ENCODE measurements around the gene CAPN8. TPM values are rescaled to one million over a fixed set of nuclear protein-coding genes. Genes with fewer than 3 reads are reported as not detected.

The CAPN8 gene
- total RNA-seq, 6 experiments from 2014 or later = 0.35 to 1.1 TPM; not detected in 4

GRCh38 chr1:223545343-223545742 is 120.2 kb downstream of the CAPN8 start:
- intact Hi-C loops (cut with DNase I) = no loop called here
- Histone ChIP-seq H3K27me3 (no peaks in the 10 kb centered on the region), H3K9me3 (no peaks in the 10 kb centered on the region), H3K4me1 (no peaks in the 10 kb centered on the region), H3K4me3 (no peak overlapping the region), H3K27ac (no peak overlapping the region), H3K36me3 (no peaks in the 10 kb centered on the region)
- ATAC-seq (no peak), DNase-seq (no peak)
- TF ChIP-seq, protein P1, sequence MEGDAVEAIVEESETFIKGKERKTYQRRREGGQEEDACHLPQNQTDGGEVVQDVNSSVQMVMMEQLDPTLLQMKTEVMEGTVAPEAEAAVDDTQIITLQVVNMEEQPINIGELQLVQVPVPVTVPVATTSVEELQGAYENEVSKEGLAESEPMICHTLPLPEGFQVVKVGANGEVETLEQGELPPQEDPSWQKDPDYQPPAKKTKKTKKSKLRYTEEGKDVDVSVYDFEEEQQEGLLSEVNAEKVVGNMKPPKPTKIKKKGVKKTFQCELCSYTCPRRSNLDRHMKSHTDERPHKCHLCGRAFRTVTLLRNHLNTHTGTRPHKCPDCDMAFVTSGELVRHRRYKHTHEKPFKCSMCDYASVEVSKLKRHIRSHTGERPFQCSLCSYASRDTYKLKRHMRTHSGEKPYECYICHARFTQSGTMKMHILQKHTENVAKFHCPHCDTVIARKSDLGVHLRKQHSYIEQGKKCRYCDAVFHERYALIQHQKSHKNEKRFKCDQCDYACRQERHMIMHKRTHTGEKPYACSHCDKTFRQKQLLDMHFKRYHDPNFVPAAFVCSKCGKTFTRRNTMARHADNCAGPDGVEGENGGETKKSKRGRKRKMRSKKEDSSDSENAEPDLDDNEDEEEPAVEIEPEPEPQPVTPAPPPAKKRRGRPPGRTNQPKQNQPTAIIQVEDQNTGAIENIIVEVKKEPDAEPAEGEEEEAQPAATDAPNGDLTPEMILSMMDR (IDR thresholded peaks at IDR 0.05) = no peak
- 57% methylated on average over 4 of the region's 4 CpGs for WGBS (ENCODE audit: insufficient coverage, low coverage, low lambda C conversion rate, missing lambda C conversion rate)

GRCh38 chr1:223543560-223543959 is 121.9 kb downstream of the CAPN8 start:
- Histone ChIP-seq H3K27ac (no peak overlapping the region), H3K4me3 (no peak overlapping the region), H3K9me3 (no peaks in the 10 kb centered on the region), H3K36me3 (no peaks in the 10 kb centered on the region), H3K27me3 (no peaks in the 10 kb centered on the region), H3K4me1 (no peaks in the 10 kb centered on the region)
- 46% methylated on average over 3 of the region's 4 CpGs for WGBS (ENCODE audit: insufficient coverage, low coverage, low lambda C conversion rate, missing lambda C conversion rate)
- DNase-seq = no peak
- ATAC-seq = no peak
- intact Hi-C loops (cut with DNase I) = no loop called here
- TF ChIP-seq POLR2A (IDR thresholded peaks at IDR 0.05) = no peak
- TF ChIP-seq, protein P1 (IDR thresholded peaks at IDR 0.05) = no peak

DNA sequence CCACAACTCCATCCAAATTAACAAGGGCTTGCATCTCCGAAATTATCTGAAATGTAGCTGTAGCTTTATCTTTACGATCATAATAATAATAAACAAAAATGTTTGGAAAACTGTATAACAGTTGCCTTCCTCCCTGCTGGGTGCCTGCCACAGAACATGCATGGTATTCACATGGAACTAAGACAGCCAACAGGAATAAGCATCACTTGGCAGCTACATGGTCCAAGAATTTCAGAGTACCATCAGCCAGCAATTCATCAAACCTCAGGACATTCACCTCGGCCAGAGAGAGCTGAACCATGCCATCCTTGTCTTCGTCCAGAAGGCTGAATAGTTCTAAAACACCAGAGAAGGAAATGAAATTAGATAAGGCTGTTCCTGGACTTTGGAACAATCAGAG is 122.7 kb downstream of the CAPN8 start:
- DNase-seq = no peak
- Histone ChIP-seq H3K27ac (no peak overlapping the region), H3K4me3 (no peak overlapping the region), H3K36me3 (no peaks in the 10 kb centered on the region), H3K9me3 (no peaks in the 10 kb centered on the region), H3K4me1 (no peaks in the 10 kb centered on the region), H3K27me3 (no peaks in the 10 kb centered on the region)
- intact Hi-C loops (cut with DNase I) = no loop called here
- 75% methylated on average over 4 of the region's 4 CpGs for WGBS (ENCODE audit: insufficient coverage, low coverage, low lambda C conversion rate, missing lambda C conversion rate)
- TF ChIP-seq, protein P1 (IDR thresholded peaks at IDR 0.05) = no peak
- no peak for TF ChIP-seq POLR2A (IDR thresholded peaks at IDR 0.05)
- no peak for ATAC-seq

- H3K27ac ChIP-seq = no peak overlapping the region
- DNase-seq = no peak
- no peaks in the 10 kb centered on the region for H3K36me3 ChIP-seq
- H3K4me3 ChIP-seq = no peak overlapping the region
- H3K27me3 ChIP-seq = no peaks in the 10 kb centered on the region
- H3K9me3 ChIP-seq = no peaks in the 10 kb centered on the region
- intact Hi-C loops (cut with DNase I) = no loop called here
- 55% methylated on average over 6 of the region's 11 CpGs for WGBS (ENCODE audit: insufficient coverage, low coverage, low lambda C conversion rate, missing lambda C conversion rate)
- ATAC-seq = no peak
- TF ChIP-seq, protein P1 (IDR thresholded peaks at IDR 0.05) = no peak
- TF ChIP-seq POLR2A (IDR thresholded peaks at IDR 0.05) = no peak
- no peaks in the 10 kb centered on the region for H3K4me1 ChIP-seq
These were observed 124.9 kb downstream of the CAPN8 start for GRCh38 chr1:223540485-223541106.

- WGBS (ENCODE audit: insufficient coverage, low coverage, low lambda C conversion rate, missing lambda C conversion rate) = no CpG with 5 or more reads among the region's 3 CpGs
- no peak for DNase-seq
- no peak for ATAC-seq
- Histone ChIP-seq H3K27me3 (no peaks in the 10 kb centered on the region), H3K4me1 (no peaks in the 10 kb centered on the region), H3K36me3 (no peaks in the 10 kb centered on the region), H3K4me3 (no peak overlapping the region), H3K9me3 (no peaks in the 10 kb centered on the region), H3K27ac (no peak overlapping the region)
- intact Hi-C loops (cut with DNase I) = no loop called here
- TF ChIP-seq POLR2A (IDR thresholded peaks at IDR 0.05) = no peak
- TF ChIP-seq, protein P1 (IDR thresholded peaks at IDR 0.05) = no peak
These were observed 125.8 kb downstream of the CAPN8 start for GRCh38 chr1:223539750-223540149.

Data from right lobe of liver (tissue), 6 donors.